CD14-positive monocyte (primary cell): Measurements from ENCODE around the gene AREL1. TPM values are rescaled to one million over a fixed set of nuclear protein-coding genes. Genes with fewer than 3 reads are reported as not detected.

ENCODE experiments used
- DNase-seq, 3 donors: peaks; one replicate each; pipeline ENCODE4 v3.0.0-alpha.2; 2011 to 2022
- H2AFZ ChIP-seq: 2 replicates; pipeline ENCODE4 v1.6.0; 2012; ENCODE audit warnings: mild to moderate bottlenecking, low read depth, low read length, inconsistent platforms; ENCODE audit not compliant: insufficient read depth, poor library complexity, severe bottlenecking
- H3K27ac ChIP-seq, 2 donors: 1 replicate in 1 of 2; 2 replicates in 1 of 2; pipeline ENCODE4 v1.5.1; 2012 to 2013; ENCODE audit warnings: low read length in 2 of 2, control low read depth in 1 of 2, inconsistent platforms in 1 of 2, low read depth in 1 of 2, mild to moderate bottlenecking in 1 of 2
- H3K27me3 ChIP-seq, 2 donors: one replicate each; pipeline versions ENCODE4 v1.6.0 to v1.6.1; 2011 to 2013; ENCODE audit warnings: low read length in 2 of 2; ENCODE audit not compliant: control insufficient read depth in 2 of 2, insufficient read depth in 2 of 2
- H3K36me3 ChIP-seq, 2 donors: replicated peaks in 1 of 2; 1 replicate in 1 of 2; 2 replicates in 1 of 2; pipeline versions ENCODE4 v1.5.1 to v1.6.1; 2012 to 2013; ENCODE audit warnings: low read length in 2 of 2, control low read depth in 1 of 2, inconsistent platforms in 1 of 2, mild to moderate bottlenecking in 1 of 2; ENCODE audit not compliant: insufficient read depth in 2 of 2, control insufficient read depth in 1 of 2
- H3K4me1 ChIP-seq, 2 donors: 1 replicate in 1 of 2; 2 replicates in 1 of 2; pipeline versions ENCODE4 v1.5.1 to v1.6.1; 2012 to 2013; ENCODE audit warnings: low read length in 2 of 2, control low read depth in 1 of 2, inconsistent platforms in 1 of 2, mild to moderate bottlenecking in 1 of 2, moderate library complexity in 1 of 2; ENCODE audit not compliant: insufficient read depth in 2 of 2, control insufficient read depth in 1 of 2
- H3K4me2 ChIP-seq: replicated peaks from 2 replicates; pipeline ENCODE3; 2012; ENCODE audit warnings: low read length, moderate library complexity, mild to moderate bottlenecking; ENCODE audit not compliant: poor library complexity, severe bottlenecking; ENCODE audit errors: extremely low read depth
- H3K4me3 ChIP-seq, 3 experiments: fragments of 200-600 bp in 1 of 3; sonication (generic) in 1 of 3; replicated peaks in 1 of 3; 1 replicate in 2 of 3; 2 replicates in 1 of 3; pipeline ENCODE4 v1.5.1; 2011 to 2013; ENCODE audit warnings: low read length in 3 of 3, mild to moderate bottlenecking in 3 of 3, control low read depth in 2 of 3, low read depth in 2 of 3, inconsistent platforms in 1 of 3, moderate library complexity in 1 of 3
- H3K79me2 ChIP-seq: 2 replicates; pipeline ENCODE4 v1.6.0; 2012; ENCODE audit warnings: mild to moderate bottlenecking, control low read depth, inconsistent platforms, low read length, moderate library complexity; ENCODE audit not compliant: insufficient read depth
- H3K9ac ChIP-seq: 2 replicates; pipeline ENCODE4 v1.6.0; 2017; ENCODE audit warnings: low read length, mild to moderate bottlenecking; ENCODE audit not compliant: insufficient read depth, poor library complexity, severe bottlenecking
- H3K9me3 ChIP-seq, 2 donors: replicated peaks in 1 of 2; 1 replicate in 1 of 2; 2 replicates in 1 of 2; pipeline versions ENCODE4 v1.5.1 to v1.6.1; 2012 to 2013; ENCODE audit warnings: low read length in 2 of 2, control low read depth in 1 of 2; ENCODE audit not compliant: control insufficient read depth in 1 of 2, insufficient read depth in 1 of 2
- H4K20me1 ChIP-seq: 2 replicates; pipeline ENCODE4 v1.6.0; 2012; ENCODE audit warnings: mild to moderate bottlenecking, low read length, control low read depth, moderate library complexity; ENCODE audit not compliant: insufficient read depth
- H3K27ac Mint-ChIP-seq, 7 donors: one replicate each; pipeline ENCODE4 v1.8.0; 2020; ENCODE audit warnings: mild to moderate bottlenecking in 7 of 7, mixed read lengths in 7 of 7, moderate library complexity in 6 of 7, inconsistent platforms in 2 of 7
- H3K27me3 Mint-ChIP-seq, 3 donors: one replicate each; pipeline ENCODE4 v1.8.0; 2021 to 2022; ENCODE audit warnings: low read depth in 3 of 3, mild to moderate bottlenecking in 3 of 3, mixed read lengths in 3 of 3, moderate library complexity in 3 of 3, inconsistent platforms in 1 of 3
- H3K36me3 Mint-ChIP-seq, 2 donors: one replicate each; pipeline ENCODE4 v1.8.0; 2020; ENCODE audit warnings: mixed read lengths in 2 of 2, inconsistent platforms in 1 of 2, mild to moderate bottlenecking in 1 of 2
- H3K4me1 Mint-ChIP-seq: one replicate; pipeline ENCODE4 v1.8.0; 2020; ENCODE audit warnings: mild to moderate bottlenecking, mixed read lengths
- H3K4me3 Mint-ChIP-seq, 2 donors: one replicate each; pipeline ENCODE4 v1.8.0; 2020; ENCODE audit warnings: mild to moderate bottlenecking in 2 of 2, mixed read lengths in 2 of 2, moderate library complexity in 1 of 2
- H3K9me3 Mint-ChIP-seq, 7 donors: one replicate each; pipeline ENCODE4 v1.8.0; 2020 to 2022; ENCODE audit warnings: mixed read lengths in 7 of 7, mild to moderate bottlenecking in 6 of 7, moderate library complexity in 6 of 7, inconsistent platforms in 2 of 7
- WGBS: methylation state at CpG from one replicate; pipeline ENCODE4 v1.1.5; 2013; ENCODE audit warnings: missing lambda C conversion rate; ENCODE audit not compliant: insufficient coverage; 5-methylcytosine and 5-hydroxymethylcytosine counted together
- intact Hi-C, 2 donors: fragments of 100-400 bp; cut with micrococcal nuclease; formaldehyde crosslinking; loops; one replicate each; pipeline versions ENCODE4 v1.15.0 to v1.15.1; 2023
- polyA plus RNA-seq, 3 donors: library from polyadenylated mRNA; depleted of rRNA in 1 of 3; unstranded in 2 of 3; stranded (reverse) in 1 of 3; fragments of 300-500 nt in 2 of 3; fragments of >200 nt in 1 of 3; fragmentation: Illumina TruSeq in 2 of 3; gene quantifications; 1 replicate in 2 of 3; 2 replicates in 1 of 3; pipeline ENCODE4 v1.2.3, GENCODE V29; 2012 to 2021
- TF ChIP-seq, protein P1 (sequence below): fragments of 200-600 bp; IDR thresholded peaks from one replicate; pipeline ENCODE4 v1.8.0; 2022; ENCODE audit warnings: antibody characterized with exemption, mild to moderate bottlenecking

AREL1 gene
- polyA plus RNA-seq, 3 donors, result 12.5 to 23.3 (median 20.0) TPM

DNA sequence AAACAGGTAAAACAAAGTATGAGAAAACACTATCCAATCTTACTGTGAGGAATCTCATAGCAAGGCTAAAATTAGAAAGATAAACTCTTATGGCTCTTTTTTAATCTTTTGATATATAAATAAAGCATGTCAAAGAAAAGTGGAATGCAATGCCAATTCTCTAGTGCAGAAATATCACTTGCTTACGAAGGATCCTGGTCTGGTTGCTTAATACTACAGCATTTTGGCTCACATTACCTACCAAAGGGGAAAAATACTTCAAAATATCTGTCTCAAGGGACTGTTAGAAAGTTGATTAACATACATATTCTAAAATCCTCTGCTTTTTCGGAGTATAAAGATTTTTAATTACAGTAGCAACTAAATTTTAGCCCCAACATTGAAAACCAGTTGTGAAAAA is 21.4 kb downstream of the AREL1 start:
- Mint-ChIP-seq H3K4me3 (no peak overlapping the region), H3K27ac (no peak overlapping the region), H3K4me1 (peaks cover 12% of the 10 kb centered on the region), H3K36me3 (peaks cover 48 to 60% of the 10 kb centered on the region in 2 donors), H3K27me3 (peaks cover 0 to 1% (median 0%) of the 10 kb centered on the region in 3 donors), H3K9me3 (no peaks in the 10 kb centered on the region)
- TF ChIP-seq, protein P1, sequence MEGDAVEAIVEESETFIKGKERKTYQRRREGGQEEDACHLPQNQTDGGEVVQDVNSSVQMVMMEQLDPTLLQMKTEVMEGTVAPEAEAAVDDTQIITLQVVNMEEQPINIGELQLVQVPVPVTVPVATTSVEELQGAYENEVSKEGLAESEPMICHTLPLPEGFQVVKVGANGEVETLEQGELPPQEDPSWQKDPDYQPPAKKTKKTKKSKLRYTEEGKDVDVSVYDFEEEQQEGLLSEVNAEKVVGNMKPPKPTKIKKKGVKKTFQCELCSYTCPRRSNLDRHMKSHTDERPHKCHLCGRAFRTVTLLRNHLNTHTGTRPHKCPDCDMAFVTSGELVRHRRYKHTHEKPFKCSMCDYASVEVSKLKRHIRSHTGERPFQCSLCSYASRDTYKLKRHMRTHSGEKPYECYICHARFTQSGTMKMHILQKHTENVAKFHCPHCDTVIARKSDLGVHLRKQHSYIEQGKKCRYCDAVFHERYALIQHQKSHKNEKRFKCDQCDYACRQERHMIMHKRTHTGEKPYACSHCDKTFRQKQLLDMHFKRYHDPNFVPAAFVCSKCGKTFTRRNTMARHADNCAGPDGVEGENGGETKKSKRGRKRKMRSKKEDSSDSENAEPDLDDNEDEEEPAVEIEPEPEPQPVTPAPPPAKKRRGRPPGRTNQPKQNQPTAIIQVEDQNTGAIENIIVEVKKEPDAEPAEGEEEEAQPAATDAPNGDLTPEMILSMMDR, result no peak
- Histone ChIP-seq H3K36me3 (peaks cover 42 to 60% of the 10 kb centered on the region in 2 donors), H2AFZ (no peak overlapping the region), H3K27ac (no peak overlapping the region), H3K4me2 (no peak overlapping the region), H3K27me3 (no peaks in the 10 kb centered on the region), H3K79me2 (peaks cover 37% of the 10 kb centered on the region), H3K9ac (no peak overlapping the region), H3K4me3 (no peak overlapping the region), H3K9me3 (no peaks in the 10 kb centered on the region), H4K20me1 (peaks cover 38% of the 10 kb centered on the region), H3K4me1 (peaks cover 0 to 9% of the 10 kb centered on the region in 2 donors)
- intact Hi-C loops, result no loop called here
- no peak for DNase-seq
- WGBS, result no CpG with 5 or more reads among the region's 2 CpGs

DNA sequence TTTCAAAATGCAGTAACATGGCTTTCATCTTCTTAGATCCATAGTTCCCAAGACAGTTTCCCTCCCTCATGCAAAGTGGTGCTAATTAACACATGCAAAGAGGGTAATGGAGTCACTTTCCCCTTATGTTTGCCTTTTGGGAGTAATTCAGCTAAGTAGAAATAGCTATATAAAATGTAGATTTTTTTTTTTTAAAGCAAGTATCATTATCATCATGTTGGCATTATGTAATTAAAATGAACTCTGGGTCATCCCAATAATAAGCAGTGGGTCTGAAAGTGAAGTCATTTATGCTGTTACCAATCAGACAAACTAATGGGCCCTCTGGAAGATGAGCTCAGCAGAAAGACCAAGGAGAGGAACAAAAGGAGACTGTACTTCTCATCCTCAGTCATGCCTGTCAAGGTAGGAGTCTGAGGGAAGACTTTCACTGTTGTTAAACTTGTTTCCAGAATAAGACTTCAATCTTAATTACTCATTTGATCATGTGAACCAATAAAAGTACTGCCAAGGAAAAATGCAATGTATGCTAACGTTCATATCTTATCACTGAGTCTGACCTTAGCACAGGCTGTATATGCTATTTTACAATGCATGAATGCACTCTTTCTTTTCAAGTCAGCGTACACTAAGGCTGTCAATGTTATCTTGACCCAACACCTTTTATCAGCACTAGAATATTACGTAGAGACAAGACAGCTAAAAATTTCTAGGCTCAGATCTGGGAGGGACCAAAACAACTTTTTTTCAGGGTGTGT is 26.8 kb downstream of the AREL1 start:
- Mint-ChIP-seq H3K36me3 (peaks cover 72 to 82% of the 10 kb centered on the region in 2 donors), H3K4me1 (peaks cover 27% of the 10 kb centered on the region), H3K4me3 (no peak overlapping the region), H3K27ac (peak overlapping the region in 1 of 7 donors; percentile 28), H3K9me3 (peaks cover 0 to 2% (median 0%) of the 10 kb centered on the region in 7 donors), H3K27me3 (no peaks in the 10 kb centered on the region)
- Histone ChIP-seq H3K27me3 (no peaks in the 10 kb centered on the region), H3K4me2 (no peak overlapping the region), H3K79me2 (no peaks in the 10 kb centered on the region), H3K36me3 (peaks cover 59 to 75% of the 10 kb centered on the region in 2 donors), H3K27ac (peak overlapping the region in 1 of 2 donors; percentile 72), H2AFZ (no peak overlapping the region), H3K4me1 (peaks cover 24 to 25% of the 10 kb centered on the region in 2 donors), H4K20me1 (peaks cover 3% of the 10 kb centered on the region), H3K9me3 (no peaks in the 10 kb centered on the region), H3K9ac (no peak overlapping the region), H3K4me3 (no peak overlapping the region)
- intact Hi-C loops, result no loop called here
- no peak for DNase-seq
- TF ChIP-seq, protein P1, result no peak
- 100% methylated on average over 2 of the region's 3 CpGs for WGBS
